Measurements from ENCODE around the gene SLC38A3. TPM values are rescaled to one million over a fixed set of nuclear protein-coding genes. Genes with fewer than 3 reads are reported as not detected.

The SLC38A3 gene
- total RNA-seq, 4 donors from 2014 or later: 0.69 to 4.1 TPM; not detected in 2

- Histone ChIP-seq H3K4me3 (no peak overlapping the region), H3K9me3 (no peaks in the 10 kb centered on the region), H3K36me3 (no peaks in the 10 kb centered on the region), H3K27ac (no peak overlapping the region), H3K27me3 (no peaks in the 10 kb centered on the region), H3K4me1 (no peaks in the 10 kb centered on the region)
- no peak for DNase-seq
- intact Hi-C loops (cut with DNase I; ENCODE audit: low total_unique reads): no loop called here
- TF ChIP-seq POLR2A (IDR thresholded peaks at IDR 0.05) (no peak), CTCF (IDR thresholded peaks at IDR 0.05) (no peak)
Observed at GRCh38 chr3:50213373-50213772, 8.3 kb downstream of the SLC38A3 start.

GRCh38 chr3:50214824-50215223 is 9.8 kb downstream of the SLC38A3 start:
- intact Hi-C loops (cut with DNase I; ENCODE audit: low total_unique reads): no loop called here
- H3K27me3 ChIP-seq: no peaks in the 10 kb centered on the region
- H3K27ac ChIP-seq: no peak overlapping the region
- H3K4me3 ChIP-seq: no peak overlapping the region
- H3K4me1 ChIP-seq: no peaks in the 10 kb centered on the region
- H3K9me3 ChIP-seq: no peaks in the 10 kb centered on the region
- no peaks in the 10 kb centered on the region for H3K36me3 ChIP-seq
- no peak for DNase-seq
- TF ChIP-seq POLR2A (IDR thresholded peaks at IDR 0.05) (no peak), CTCF (IDR thresholded peaks at IDR 0.05) (no peak)

- Histone ChIP-seq H3K27ac (no peak overlapping the region), H3K4me3 (no peak overlapping the region), H3K27me3 (no peaks in the 10 kb centered on the region), H3K4me1 (no peaks in the 10 kb centered on the region), H3K9me3 (no peaks in the 10 kb centered on the region), H3K36me3 (no peaks in the 10 kb centered on the region)
- TF ChIP-seq CTCF (IDR thresholded peaks at IDR 0.05) (no peak), POLR2A (IDR thresholded peaks at IDR 0.05) (no peak)
- DNase-seq: no peak
- intact Hi-C loops (cut with DNase I; ENCODE audit: low total_unique reads): no loop called here
Observed at GRCh38 chr3:50215529-50215928, 10.5 kb downstream of the SLC38A3 start.

GRCh38 chr3:50217681-50218080 is 12.6 kb downstream of the SLC38A3 start:
- intact Hi-C loops (cut with DNase I; ENCODE audit: low total_unique reads): no loop called here
- no peaks in the 10 kb centered on the region for H3K4me1 ChIP-seq
- no peaks in the 10 kb centered on the region for H3K36me3 ChIP-seq
- no peak for DNase-seq
- H3K9me3 ChIP-seq: no peaks in the 10 kb centered on the region
- no peak for TF ChIP-seq POLR2A (IDR thresholded peaks at IDR 0.05)
- no peak for TF ChIP-seq CTCF (IDR thresholded peaks at IDR 0.05)
- no peak overlapping the region for H3K4me3 ChIP-seq
- H3K27ac ChIP-seq: no peak overlapping the region
- H3K27me3 ChIP-seq: no peaks in the 10 kb centered on the region

- TF ChIP-seq POLR2A (IDR thresholded peaks at IDR 0.05): no peak
- no peak for TF ChIP-seq CTCF (IDR thresholded peaks at IDR 0.05)
- intact Hi-C loops (cut with DNase I; ENCODE audit: low total_unique reads): no loop called here
- no peaks in the 10 kb centered on the region for H3K9me3 ChIP-seq
- no peak overlapping the region for H3K4me3 ChIP-seq
- no peak for DNase-seq
- H3K36me3 ChIP-seq: no peaks in the 10 kb centered on the region
- H3K27me3 ChIP-seq: no peaks in the 10 kb centered on the region
- no peak overlapping the region for H3K27ac ChIP-seq
- H3K4me1 ChIP-seq: no peaks in the 10 kb centered on the region
Observed at GRCh38 chr3:50218448-50218847, 13.4 kb downstream of the SLC38A3 start.

Measured in uterus (tissue), 4 donors.